Tibial nerve (tissue), 4 donors: ENCODE results near the gene NEIL1.

ENCODE experiments used
- EP300 ChIP-seq, 2 donors: sonication (generic); formaldehyde crosslinking; IDR thresholded peaks; one replicate each; pipeline ENCODE4 v1.6.1; 2017; ENCODE audit warnings: antibody characterized with exemption in 2 of 2, mild to moderate bottlenecking in 1 of 2
- TF ChIP-seq, protein P1 (sequence below), 5 experiments: fragments of 200-600 bp in 3 of 5; fragments of 450-650 bp in 2 of 5; sonication (generic) in 3 of 5; IDR thresholded peaks; one replicate each; pipeline ENCODE4 v1.5.1; 2016 to 2019; ENCODE audit warnings: antibody characterized with exemption in 5 of 5, mild to moderate bottlenecking in 3 of 5, moderate library complexity in 2 of 5

DNA sequence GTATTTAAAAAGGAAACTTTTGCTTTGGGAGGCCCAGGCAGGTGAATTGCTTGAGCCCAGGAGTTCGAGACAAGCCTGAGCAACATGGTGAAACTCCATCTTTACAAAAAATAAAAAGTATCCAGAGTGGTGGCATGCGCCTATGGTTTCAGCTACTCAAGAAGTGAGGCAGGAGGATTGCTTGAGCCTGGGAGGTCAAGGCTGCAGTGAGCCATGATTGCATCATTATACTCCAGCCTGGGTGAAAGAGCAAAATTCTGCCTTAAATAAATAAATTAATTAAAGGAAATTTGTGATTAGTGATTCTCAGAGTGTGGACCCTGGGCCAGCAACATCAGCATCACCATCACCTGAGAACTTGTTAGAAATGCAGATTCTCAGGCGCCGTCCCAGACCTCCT is 20.9 kb upstream of the NEIL1 start:
- no peak for TF ChIP-seq EP300 (IDR thresholded peaks at IDR 0.05)
- TF ChIP-seq, protein P1, sequence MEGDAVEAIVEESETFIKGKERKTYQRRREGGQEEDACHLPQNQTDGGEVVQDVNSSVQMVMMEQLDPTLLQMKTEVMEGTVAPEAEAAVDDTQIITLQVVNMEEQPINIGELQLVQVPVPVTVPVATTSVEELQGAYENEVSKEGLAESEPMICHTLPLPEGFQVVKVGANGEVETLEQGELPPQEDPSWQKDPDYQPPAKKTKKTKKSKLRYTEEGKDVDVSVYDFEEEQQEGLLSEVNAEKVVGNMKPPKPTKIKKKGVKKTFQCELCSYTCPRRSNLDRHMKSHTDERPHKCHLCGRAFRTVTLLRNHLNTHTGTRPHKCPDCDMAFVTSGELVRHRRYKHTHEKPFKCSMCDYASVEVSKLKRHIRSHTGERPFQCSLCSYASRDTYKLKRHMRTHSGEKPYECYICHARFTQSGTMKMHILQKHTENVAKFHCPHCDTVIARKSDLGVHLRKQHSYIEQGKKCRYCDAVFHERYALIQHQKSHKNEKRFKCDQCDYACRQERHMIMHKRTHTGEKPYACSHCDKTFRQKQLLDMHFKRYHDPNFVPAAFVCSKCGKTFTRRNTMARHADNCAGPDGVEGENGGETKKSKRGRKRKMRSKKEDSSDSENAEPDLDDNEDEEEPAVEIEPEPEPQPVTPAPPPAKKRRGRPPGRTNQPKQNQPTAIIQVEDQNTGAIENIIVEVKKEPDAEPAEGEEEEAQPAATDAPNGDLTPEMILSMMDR (IDR thresholded peaks at IDR 0.05): no peak
